ENCODE measurements around the gene PLPPR4.
"Not testable (repeated sequence)": the region's sequence is repeated elsewhere in the genome, so short reads cannot be mapped to it uniquely, and the experiment has no call there.

Gene PLPPR4

DNA sequence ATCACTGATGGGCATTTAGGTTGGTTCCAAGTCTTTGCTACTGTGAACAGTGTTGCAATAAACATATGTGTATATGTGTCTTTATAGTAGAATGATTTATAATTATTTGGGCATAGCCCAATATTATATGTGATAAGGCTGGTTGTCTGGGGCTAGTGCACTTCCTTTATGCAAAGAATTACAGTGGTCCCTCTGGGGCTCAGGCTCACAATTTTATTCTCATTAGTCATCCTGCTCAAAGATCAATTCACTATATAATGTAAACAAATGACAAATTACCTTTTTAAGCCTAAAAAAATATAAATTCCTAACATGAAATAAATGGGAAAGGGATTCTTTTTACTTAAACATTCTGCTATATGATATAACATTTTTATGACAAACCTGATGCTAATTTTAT is 5.0 kb downstream of the PLPPR4 start:
- no peak for DNase-seq

DNA sequence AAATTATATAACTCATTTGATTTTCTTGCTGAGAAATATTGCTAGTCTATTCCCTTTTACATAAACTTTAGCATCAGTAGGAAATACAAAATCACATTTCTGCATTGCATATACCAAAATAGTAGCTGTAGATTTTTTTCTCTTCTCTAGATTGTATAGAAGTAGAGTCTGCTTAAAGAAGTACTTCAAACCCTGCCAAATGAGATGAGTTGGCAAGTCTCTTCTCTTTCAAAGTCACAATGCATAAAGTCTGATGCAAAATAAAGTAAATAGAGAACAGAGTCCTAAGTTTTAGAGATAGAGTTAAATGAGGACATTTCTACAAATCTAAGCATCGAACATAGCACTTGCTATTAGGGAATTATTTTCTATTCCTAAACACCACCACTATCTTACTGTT is 6.4 kb downstream of the PLPPR4 start:
- no peak for DNase-seq

DNA sequence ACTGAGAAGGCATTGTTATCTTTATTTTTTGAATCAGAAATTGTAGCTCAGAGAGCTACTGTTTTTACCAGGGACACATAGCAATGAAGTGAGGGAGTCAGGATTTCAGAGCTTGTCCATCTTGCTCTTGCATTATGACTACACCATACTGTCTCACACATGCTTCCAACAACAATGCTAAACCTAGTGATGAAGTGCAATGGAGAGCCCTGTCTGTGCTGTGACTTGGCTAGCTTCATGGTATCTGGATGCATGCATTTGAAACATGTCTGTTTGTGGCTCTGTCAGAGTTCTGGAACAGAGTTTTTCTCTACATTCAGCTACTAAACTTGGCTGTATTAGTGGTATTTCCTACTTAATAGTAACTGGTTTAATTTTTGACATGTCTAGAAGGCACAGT is 7.0 kb downstream of the PLPPR4 start:
- DNase-seq = no peak

- no peak for DNase-seq
These were observed 12.8 kb downstream of the PLPPR4 start for GRCh38 chr1:99277066-99277465.

DNA sequence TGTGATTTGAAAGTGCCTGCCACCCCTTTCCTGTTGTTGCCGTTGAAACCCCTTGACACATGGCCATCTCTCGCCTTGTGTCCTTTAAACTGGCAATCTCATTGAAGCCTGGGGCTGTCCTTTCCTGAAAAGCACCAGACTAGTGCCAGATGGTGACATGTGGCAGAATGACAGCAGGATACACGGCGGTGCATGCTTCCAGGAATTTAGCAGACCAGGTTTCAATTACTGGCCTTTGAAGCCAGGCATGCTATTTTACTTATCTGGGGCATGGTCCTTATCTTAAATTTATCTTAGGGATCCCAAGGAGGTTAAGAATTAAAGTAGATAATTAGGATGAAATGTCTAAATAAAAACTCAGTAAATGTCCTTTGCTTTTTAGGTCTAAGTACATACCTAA is 15.2 kb downstream of the PLPPR4 start:
- DNase-seq = no peak

GRCh38 chr1:99281105-99281504 is 16.8 kb downstream of the PLPPR4 start:
- DNase-seq = no peak

DNA sequence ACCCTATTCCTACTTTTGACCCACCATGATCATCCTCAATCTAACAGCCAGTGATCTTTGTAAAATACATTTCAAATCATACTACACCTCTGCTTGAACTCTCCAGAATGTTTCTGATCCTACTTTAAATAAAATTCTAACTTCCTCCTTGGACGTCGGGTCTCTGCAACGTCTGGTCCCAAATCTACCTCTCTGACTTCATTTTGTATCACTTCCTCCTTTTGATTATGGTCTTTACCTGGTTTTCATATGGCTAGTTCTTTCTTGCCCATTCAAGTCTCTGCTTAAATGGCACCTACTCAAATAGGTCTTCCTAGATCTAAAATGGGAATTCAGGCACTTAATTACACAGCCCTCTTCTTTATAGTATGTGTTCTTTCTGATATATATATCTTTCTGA is 18.2 kb downstream of the PLPPR4 start:
- no peak for DNase-seq

DNA sequence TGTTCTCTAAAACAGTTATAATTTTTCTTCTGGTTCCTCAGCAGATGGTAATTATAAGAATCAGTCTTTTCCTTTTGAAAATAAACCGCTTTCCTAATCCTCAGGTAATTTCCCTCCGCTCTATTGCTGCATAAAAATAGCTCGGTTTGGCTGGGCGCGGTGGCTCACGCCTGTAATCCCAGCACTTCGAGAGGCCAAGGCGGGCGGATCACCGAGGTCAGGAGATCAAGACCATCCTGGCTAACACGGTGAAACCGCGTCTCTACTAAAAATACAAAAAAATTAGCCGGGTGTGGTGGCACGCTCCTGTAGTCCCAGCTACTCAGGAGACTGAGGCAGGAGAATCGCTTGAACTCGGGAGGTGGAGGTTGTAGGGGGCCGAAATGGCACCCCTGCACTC is 19.2 kb downstream of the PLPPR4 start:
- not testable (repeated sequence) for DNase-seq

GRCh38 chr1:99292886-99293285 is 28.6 kb downstream of the PLPPR4 start:
- no peak for DNase-seq

GRCh38 chr1:99297923-99298322 is 33.6 kb downstream of the PLPPR4 start:
- no peak for DNase-seq

GRCh38 chr1:99304725-99305282 is 40.5 kb downstream of the PLPPR4 start:
- no peak for DNase-seq

- DNase-seq = no peak
These were observed 41.3 kb downstream of the PLPPR4 start for GRCh38 chr1:99305626-99306025.

- no peak for DNase-seq
These were observed 41.8 kb downstream of the PLPPR4 start for GRCh38 chr1:99306056-99306455.

DNA sequence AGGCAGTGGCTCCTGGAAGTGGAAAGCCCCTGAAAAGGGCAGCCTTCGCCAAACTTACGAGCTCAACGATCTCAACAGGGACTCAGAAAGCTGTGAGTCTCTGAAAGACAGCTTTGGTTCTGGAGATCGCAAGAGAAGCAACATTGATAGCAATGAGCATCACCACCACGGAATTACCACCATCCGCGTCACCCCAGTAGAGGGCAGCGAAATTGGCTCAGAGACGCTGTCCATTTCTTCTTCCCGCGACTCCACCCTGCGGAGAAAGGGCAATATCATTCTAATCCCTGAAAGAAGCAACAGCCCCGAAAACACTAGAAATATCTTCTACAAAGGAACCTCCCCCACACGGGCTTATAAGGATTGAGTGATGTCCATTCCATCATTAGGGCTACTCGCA is 42.4 kb downstream of the PLPPR4 start:
- no peak for DNase-seq

- no peak for DNase-seq
These were observed 51.0 kb downstream of the PLPPR4 start for GRCh38 chr1:99315305-99315704.

- no peak for DNase-seq
These were observed 62.1 kb downstream of the PLPPR4 start for GRCh38 chr1:99326215-99326949.

- no peak for DNase-seq
These were observed 63.1 kb downstream of the PLPPR4 start for GRCh38 chr1:99327357-99327756.

- no peak for DNase-seq
These were observed 63.9 kb downstream of the PLPPR4 start for GRCh38 chr1:99328171-99328570.

DNA sequence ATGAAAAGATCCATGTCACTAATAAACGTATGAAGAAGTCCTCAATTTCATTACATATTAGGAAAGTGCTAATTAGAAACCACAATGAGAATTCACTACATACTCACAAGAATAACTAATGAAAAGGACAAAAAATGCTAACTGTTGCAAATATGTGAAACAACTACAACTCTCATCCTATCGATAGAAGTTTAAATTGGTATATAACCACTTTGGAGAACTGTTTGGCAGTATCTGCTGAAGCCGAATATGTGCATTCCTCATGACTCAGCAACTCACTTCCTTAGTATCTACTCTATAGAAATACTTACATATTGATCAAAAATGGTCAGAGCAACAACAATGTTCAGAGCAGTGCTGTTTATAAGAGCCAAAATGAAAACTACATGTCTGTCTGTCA is 66.8 kb downstream of the PLPPR4 start:
- DNase-seq = no peak

DNA sequence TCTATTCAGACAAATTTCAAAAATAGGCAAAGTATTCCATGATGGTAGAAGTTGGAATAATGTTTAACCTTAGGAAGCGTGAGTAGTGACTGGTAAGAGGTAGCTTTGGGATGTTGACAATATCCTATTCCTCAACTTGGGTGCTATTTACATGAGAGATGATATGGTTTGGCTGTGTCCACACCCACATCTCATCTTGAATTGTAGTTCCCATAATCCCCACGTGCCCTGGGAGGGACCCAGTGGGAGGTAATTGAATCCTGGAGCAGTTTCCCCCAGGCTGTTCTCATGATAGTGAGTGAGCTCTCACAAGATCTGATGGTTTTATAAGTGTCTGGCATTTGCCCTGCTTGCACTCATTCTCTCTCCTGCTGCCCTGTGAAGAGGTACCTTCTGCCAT is 67.3 kb downstream of the PLPPR4 start:
- no peak for DNase-seq

DNA sequence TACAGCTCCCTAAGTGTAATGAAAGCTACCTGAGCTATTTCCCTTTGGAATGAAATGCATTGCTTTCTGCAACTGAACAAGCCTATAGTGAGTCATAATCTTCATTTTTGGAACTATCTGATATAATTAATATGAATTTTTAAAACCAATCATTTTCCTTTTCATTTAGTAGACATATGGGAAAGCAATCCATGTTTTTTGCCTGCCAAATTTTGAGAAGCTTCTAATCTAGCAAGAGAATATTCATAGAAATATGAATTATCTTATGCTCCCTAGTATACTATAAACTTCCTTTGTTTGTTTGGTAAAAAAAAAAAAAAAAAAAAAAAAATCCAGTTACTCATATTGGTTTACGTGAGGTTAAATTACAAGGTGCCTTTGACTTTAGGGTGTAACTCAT is 68.3 kb downstream of the PLPPR4 start:
- no peak for DNase-seq

DNA sequence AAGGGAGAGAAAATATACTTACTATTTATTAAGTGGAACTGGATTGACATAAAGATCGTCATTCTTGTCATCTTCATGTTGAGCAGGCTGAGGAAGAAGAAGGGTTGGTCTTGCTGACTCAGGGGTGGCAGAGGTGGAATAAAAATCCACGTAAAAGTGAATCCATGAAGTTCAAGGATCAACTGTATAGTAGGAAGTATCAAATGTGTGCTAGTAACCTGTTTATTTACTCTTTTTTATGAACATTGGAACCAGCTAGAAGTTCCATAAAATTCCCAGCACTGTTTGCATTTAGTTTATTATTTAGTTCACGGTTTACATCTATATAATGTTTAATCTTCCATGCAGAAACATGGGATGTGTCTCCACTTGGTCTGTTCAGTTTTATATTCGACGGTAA is 70.7 kb downstream of the PLPPR4 start:
- DNase-seq = no peak

DNA sequence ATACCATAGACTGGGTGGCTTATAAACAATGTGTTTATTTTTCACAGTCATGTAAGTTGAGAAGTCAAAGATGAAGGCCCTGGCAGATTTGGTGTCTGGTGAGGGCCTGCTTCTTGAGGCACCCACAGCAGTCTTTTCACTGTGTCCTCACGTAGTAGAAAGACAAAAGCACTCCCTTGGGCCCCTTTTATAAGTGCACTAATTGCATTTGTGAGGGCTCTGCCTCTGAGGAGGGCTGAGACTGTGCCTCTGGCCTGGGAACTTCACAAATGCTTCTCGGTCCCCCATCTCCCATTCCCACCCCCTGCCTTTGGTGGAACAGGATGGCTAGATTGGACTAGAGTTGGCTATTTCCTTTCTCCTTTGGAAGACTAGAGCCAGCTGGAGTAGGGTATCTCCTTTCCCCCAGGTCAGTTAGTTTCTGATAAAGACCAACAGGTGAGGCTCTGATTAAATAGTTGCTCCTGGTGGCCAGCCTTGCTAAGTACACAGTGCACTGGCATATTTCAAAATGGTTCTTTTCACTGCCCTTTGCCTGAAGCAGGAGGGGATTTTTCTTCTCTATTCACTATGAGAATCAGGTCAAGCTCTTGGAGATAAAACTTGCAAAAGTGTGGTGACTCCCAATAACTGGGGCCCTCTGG is 82.9 kb downstream of the PLPPR4 start:
- no peak for DNase-seq

DNA sequence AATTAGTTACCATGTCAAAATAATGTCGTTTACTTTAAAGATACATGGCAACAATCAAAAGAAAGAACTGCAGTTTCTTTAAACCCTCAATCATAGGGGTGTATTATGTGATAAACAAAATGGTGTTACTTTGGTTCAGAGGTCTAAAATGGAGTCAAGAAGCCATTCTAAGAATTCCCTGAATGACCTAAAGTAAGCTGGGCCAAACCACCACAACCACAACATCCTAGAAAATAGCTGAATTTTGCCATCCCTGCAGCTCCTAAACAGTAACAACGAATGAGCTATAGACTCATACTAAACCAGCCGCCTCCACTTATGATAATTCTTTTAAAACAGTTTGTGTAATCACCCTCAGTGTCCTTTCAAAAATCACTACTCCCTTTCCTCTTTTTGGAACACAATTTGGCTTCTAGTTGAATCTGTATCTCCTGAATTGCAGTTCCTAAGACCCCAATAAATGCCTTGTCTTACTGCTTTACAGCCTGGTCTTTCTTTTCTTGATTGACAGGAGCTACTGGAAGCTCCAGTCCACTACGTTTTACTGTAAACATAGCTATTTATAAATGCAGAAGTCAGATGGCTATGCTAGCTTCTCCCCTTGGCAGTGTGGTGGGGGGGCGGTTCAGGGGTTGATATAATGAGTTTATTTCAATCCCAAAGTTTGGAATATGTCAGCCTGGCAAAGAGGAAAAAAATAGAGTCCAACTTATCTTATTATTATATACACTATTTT is 84.3 kb downstream of the PLPPR4 start:
- DNase-seq = no peak
